GM12875 (cell line): Measurements from ENCODE around the gene IFT80.
"Not testable (repeated sequence)": the region's sequence is repeated elsewhere in the genome, so short reads cannot be mapped to it uniquely, and the experiment has no call there.

Experiments used
- H3K4me3 ChIP-seq: one replicate; pipeline ENCODE4 v1.5.1; 2011; ENCODE audit warnings: low read depth, low read length, control low read depth
- CTCF ChIP-seq: IDR thresholded peaks from 2 replicates; pipeline ENCODE4 v1.5.1; 2011; ENCODE audit warnings: low read depth, mild to moderate bottlenecking, control low read depth, inconsistent platforms, low read length, moderate library complexity, borderline replicate concordance; ENCODE audit not compliant: insufficient read depth

The IFT80 gene

GRCh38 chr3:160368804-160369203, 30.2 kb downstream of the IFT80 start:
- H3K4me3 ChIP-seq, result no peak overlapping the region
- no peak for TF ChIP-seq CTCF

DNA sequence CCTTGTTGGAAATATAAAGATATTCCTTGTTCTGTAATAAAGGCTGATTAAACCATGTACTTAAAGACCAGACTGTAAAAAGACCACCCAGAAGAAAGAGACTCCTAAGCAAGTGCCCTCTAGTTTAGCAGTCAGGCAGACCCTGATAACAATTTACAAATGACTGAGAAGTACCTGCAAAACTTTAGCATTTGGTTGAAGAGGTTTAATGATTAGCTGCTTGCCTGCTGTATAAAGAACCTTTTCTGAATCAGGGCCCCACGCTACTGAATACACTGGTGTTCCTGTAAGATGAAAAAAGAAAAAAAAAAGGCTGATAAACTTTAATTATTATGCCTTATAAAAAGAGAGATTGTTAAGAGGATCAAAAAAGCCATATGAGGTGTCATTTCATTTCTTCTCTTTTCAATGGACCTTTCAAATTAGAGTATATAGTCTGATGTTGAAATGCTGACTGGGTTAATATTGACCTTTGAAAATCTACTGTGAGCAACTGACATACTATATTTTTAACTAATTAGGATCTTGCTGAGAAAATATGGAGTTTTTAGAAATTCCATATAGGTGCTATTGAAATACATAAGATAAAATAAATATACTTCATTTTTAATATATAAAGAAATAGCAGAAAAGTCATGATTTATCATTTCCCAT, 33.0 kb downstream of the IFT80 start:
- H3K4me3 ChIP-seq, result no peak overlapping the region
- no peak for TF ChIP-seq CTCF

DNA sequence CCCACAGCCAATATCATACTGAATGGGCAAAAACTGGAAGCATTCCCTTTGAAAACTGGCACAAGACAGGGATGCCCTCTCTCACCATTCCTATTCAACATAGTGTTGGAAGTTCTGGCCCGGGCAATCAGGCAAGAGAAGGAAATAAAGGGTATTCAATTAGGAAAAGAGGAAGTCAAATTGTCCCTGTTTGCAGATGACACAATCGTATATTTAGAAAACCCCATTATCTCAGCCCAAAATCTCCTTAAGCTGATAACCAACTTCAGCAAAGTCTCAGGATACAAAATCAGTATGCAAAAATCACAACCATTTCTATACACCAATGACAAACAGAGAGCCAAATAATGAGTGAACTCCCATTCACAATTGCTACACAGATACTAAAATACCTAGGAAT, 36.1 kb downstream of the IFT80 start:
- not testable (repeated sequence) for H3K4me3 ChIP-seq

DNA sequence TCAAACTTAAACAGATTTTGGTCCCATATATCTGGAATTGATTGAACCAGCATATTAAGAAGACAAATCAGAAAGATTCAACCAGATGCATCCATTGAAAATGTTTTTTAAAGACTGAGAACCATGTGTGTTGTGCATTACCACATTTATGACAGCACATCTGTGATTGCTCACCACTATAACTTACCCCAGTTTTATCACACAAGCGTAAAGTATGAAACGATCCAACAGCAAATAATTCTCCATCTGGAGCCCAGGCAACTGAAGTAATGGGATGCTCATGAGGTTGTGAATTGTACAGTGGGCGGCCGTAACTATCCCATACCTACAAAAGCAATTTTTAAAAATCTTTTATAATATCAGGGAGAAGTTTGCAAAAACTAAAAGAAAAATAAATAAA, 43.2 kb downstream of the IFT80 start:
- no peak for TF ChIP-seq CTCF
- H3K4me3 ChIP-seq, result no peak overlapping the region

DNA sequence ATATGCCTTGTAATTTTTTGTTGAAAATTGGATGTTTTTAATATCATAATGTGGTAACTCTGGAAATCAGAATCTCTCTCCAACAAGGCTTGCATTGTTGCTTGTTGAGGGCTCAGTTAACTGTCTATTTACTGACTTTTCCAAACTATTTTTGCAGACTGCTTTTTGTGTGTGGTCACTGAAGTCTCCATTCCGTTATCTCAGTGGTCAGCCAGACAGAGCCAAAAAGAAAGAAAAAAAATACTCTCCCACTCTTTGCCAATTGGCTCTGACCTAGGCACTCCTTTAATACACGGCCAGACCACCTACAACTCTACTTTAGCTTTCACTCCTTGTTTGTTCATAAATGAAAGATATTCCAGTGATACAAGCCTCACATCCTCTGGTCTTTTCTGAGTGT, 52.5 kb downstream of the IFT80 start:
- TF ChIP-seq CTCF, result no peak
- H3K4me3 ChIP-seq, result no peak overlapping the region

DNA sequence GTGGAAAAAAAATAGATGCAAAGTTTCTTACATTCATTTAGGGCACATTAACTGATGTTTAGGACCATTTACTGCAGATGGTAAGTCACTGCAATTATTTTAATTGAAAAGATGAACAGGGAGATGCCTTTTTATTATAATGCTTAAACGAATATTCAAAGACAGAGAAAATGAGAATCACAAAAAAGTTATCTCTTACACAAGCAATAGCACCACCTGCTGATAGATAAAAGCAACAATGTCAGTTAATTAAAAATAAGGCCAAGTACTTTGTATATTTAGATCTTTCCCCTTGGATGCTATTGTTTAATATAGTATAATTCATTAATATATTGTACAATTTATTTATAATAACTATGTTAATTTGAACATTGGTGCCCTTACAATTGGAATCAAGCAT, 55.9 kb downstream of the IFT80 start:
- no peak overlapping the region for H3K4me3 ChIP-seq
- TF ChIP-seq CTCF, result peak; percentile 11; the same call in 1 of the 2 replicates

- no peak overlapping the region for H3K4me3 ChIP-seq
- no peak for TF ChIP-seq CTCF
These were observed 58.7 kb downstream of the IFT80 start for GRCh38 chr3:160340351-160340750.
